ENCODE data around the gene PIGS. TPM values are rescaled to one million over a fixed set of nuclear protein-coding genes. Genes with fewer than 3 reads are reported as not detected.

Gene PIGS
- total RNA-seq, 1 donor from 2014 or later, result 63.1 TPM

- no peak overlapping the region for H3K27ac Mint-ChIP-seq (ENCODE audit: unreplicated experiment)
- no peak for DNase-seq
- H3K4me1 Mint-ChIP-seq (ENCODE audit: low read depth, unreplicated experiment), result peaks cover 13% of the 10 kb centered on the region
- no peak overlapping the region for H3K4me3 Mint-ChIP-seq (ENCODE audit: unreplicated experiment)
- H3K9me3 Mint-ChIP-seq (ENCODE audit: unreplicated experiment), result peaks cover 6% of the 10 kb centered on the region
- H3K36me3 Mint-ChIP-seq (ENCODE audit: unreplicated experiment), result no peaks in the 10 kb centered on the region
- TF ChIP-seq CTCF (IDR thresholded peaks at IDR 0.05; ENCODE audit: partially characterized antibody, unreplicated experiment), result no peak
- peaks cover 9% of the 10 kb centered on the region for H3K27me3 Mint-ChIP-seq (ENCODE audit: unreplicated experiment)
Observed at GRCh38 chr17:28555022-28555421, 16.3 kb downstream of the PIGS start.

GRCh38 chr17:28554565-28554964 is 16.8 kb downstream of the PIGS start:
- H3K4me3 Mint-ChIP-seq (ENCODE audit: unreplicated experiment), result no peak overlapping the region
- H3K9me3 Mint-ChIP-seq (ENCODE audit: unreplicated experiment), result peaks cover 6% of the 10 kb centered on the region
- no peaks in the 10 kb centered on the region for H3K36me3 Mint-ChIP-seq (ENCODE audit: unreplicated experiment)
- TF ChIP-seq CTCF (IDR thresholded peaks at IDR 0.05; ENCODE audit: partially characterized antibody, unreplicated experiment), result no peak
- H3K27me3 Mint-ChIP-seq (ENCODE audit: unreplicated experiment), result peaks cover 9% of the 10 kb centered on the region
- no peak overlapping the region for H3K27ac Mint-ChIP-seq (ENCODE audit: unreplicated experiment)
- no peak for DNase-seq
- peaks cover 14% of the 10 kb centered on the region for H3K4me1 Mint-ChIP-seq (ENCODE audit: low read depth, unreplicated experiment)

- H3K27me3 Mint-ChIP-seq (ENCODE audit: unreplicated experiment), result peaks cover 11% of the 10 kb centered on the region
- no peak for TF ChIP-seq CTCF (IDR thresholded peaks at IDR 0.05; ENCODE audit: partially characterized antibody, unreplicated experiment)
- peaks cover 6% of the 10 kb centered on the region for H3K9me3 Mint-ChIP-seq (ENCODE audit: unreplicated experiment)
- peaks cover 14% of the 10 kb centered on the region for H3K4me1 Mint-ChIP-seq (ENCODE audit: low read depth, unreplicated experiment)
- peak overlapping the region; percentile 89 for H3K4me3 Mint-ChIP-seq (ENCODE audit: unreplicated experiment)
- no peak for DNase-seq
- no peaks in the 10 kb centered on the region for H3K36me3 Mint-ChIP-seq (ENCODE audit: unreplicated experiment)
- peak overlapping the region; percentile 95 for H3K27ac Mint-ChIP-seq (ENCODE audit: unreplicated experiment)
Observed at GRCh38 chr17:28553000-28553505, 18.3 kb downstream of the PIGS start.

GRCh38 chr17:28552176-28552999 is 18.9 kb downstream of the PIGS start, which contains the start of gene UNC119:
UNC119 (minus strand) TSS chr17:28552624; CDS start chr17:28552557, 67 bp downstream.
- Mint-ChIP-seq H3K27me3 (ENCODE audit: unreplicated experiment) (peaks cover 11% of the 10 kb centered on the region), H3K27ac (ENCODE audit: unreplicated experiment) (peak within 1 kb of the TSS; percentile 95), H3K4me3 (ENCODE audit: unreplicated experiment) (peak within 1 kb of the TSS; percentile 94), H3K9me3 (ENCODE audit: unreplicated experiment) (peaks cover 6% of the 10 kb centered on the region), H3K36me3 (ENCODE audit: unreplicated experiment) (no peaks in the 10 kb centered on the region), H3K4me1 (ENCODE audit: low read depth, unreplicated experiment) (peaks cover 14% of the 10 kb centered on the region)
- peak; percentile 88 for DNase-seq
- no peak for TF ChIP-seq CTCF (IDR thresholded peaks at IDR 0.05; ENCODE audit: partially characterized antibody, unreplicated experiment)
